ENCODE results near the gene HMGB2. TPM values are rescaled to one million over a fixed set of nuclear protein-coding genes. Genes with fewer than 3 reads are reported as not detected.

HMGB2 gene
- total and polyA plus RNA-seq, 2 experiments from 2014 or later = 103 to 593 TPM

- Histone ChIP-seq H3K27me3 (ENCODE audit: insufficient read depth) (peaks cover 17% of the 10 kb centered on the region; the same call in 1 of the 2 replicates), H3K4me2 (peak within 1 kb of the TSS; percentile 84), H3K9me2 (ENCODE audit: insufficient read depth) (no peaks in the 10 kb centered on the region), H4K20me1 (replicated peaks; ENCODE audit: insufficient read depth) (no peaks in the 10 kb centered on the region), H3K36me3 (ENCODE audit: insufficient read depth) (no peaks in the 10 kb centered on the region), H3F3A (replicated peaks; ENCODE audit: low read depth) (0 out of 2 replicates have a peak, but pooled peaks cover 2% of the 10 kb centered on the region), H3K79me2 (replicated peaks; ENCODE audit: insufficient read depth) (peaks cover 13% of the 10 kb centered on the region), H3K4me3 (peak within 1 kb of the TSS; percentile 85), H2AFZ (peak within 1 kb of the TSS; percentile 85), H3K27ac (ENCODE audit: low read depth) (peak within 1 kb of the TSS; percentile 71), H3K4me1 (ENCODE audit: insufficient read depth) (peaks cover 7% of the 10 kb centered on the region)
- no peaks in the 10 kb centered on the region; the same call in 2 of the 3 replicates for H3K9me3 Mint-ChIP-seq
- peaks cover 12% of the 10 kb centered on the region for H3K4me1 Mint-ChIP-seq
- DNase-seq (ENCODE audit: low spot score) (peak; percentile 99), ATAC-seq (peak; percentile 84)
- peak within 1 kb of the TSS; percentile 97 for H3K4me3 Mint-ChIP-seq
- peak within 1 kb of the TSS; percentile 95 for H3K27ac Mint-ChIP-seq
- peaks cover 3% of the 10 kb centered on the region; the same call in 1 of the 3 replicates for H3K36me3 Mint-ChIP-seq (ENCODE audit: low read depth)
- H3K27me3 Mint-ChIP-seq (ENCODE audit: insufficient read depth, low read depth, poor library complexity) = peaks cover 16% of the 10 kb centered on the region
- TF ChIP-seq CREB1 (CRISPR knock-in tag; IDR thresholded peaks at IDR 0.05; ENCODE audit: low read depth) = peak; percentile 56
- peak; percentile 92 for TF ChIP-seq ETS1 (IDR thresholded peaks at IDR 0.05)
- no peak for TF ChIP-seq EZH2phosphoT487 (IDR thresholded peaks at IDR 0.05; ENCODE audit: unreplicated experiment)
- TF ChIP-seq POLR2AphosphoS5 (IDR thresholded peaks at IDR 0.05; ENCODE audit: low read depth) = peak; percentile 96
- peak; percentile 47 for TF ChIP-seq REST (IDR thresholded peaks at IDR 0.05; ENCODE audit: unreplicated experiment)
- no peak for TF ChIP-seq EZH2 (IDR thresholded peaks at IDR 0.05; ENCODE audit: low read depth, unreplicated experiment)
Observed at GRCh38 chr4:173370477-173371291, 36.5 kb upstream of the HMGB2 start, which contains the start of gene SAP30. Gene SAP30, plus strand, starts transcription at chr4:173370954. Its CDS starts 229 bp downstream, at chr4:173371183.

DNA sequence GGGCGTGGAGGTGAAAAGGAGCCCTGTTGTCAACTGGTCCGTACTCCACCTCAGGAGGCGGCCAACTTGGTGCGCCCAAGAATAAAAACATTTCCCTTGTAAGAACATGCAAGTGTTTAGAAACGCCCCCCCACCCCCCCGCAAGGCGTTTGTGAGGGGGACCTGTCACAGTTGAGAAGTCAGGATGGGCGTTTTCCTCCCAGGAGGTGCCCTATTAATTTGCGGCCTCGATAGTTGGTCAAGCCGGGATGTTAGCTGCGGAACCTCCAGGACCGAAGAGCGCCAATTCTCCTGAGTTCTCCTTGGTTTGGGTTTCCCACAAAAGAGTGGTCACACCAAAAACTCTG is 35.9 kb upstream of the HMGB2 start:
- DNase-seq (ENCODE audit: low spot score) (no peak), ATAC-seq (no peak)
- H3K27ac Mint-ChIP-seq = peak overlapping the region; percentile 95
- H3K9me3 Mint-ChIP-seq = no peaks in the 10 kb centered on the region; the same call in 2 of the 3 replicates
- Histone ChIP-seq H2AFZ (peak overlapping the region; percentile 85; the same call in 1 of the 2 replicates), H3K36me3 (ENCODE audit: insufficient read depth) (no peaks in the 10 kb centered on the region), H3F3A (replicated peaks; ENCODE audit: low read depth) (0 out of 2 replicates have a peak, but pooled peaks cover 2% of the 10 kb centered on the region), H3K79me2 (replicated peaks; ENCODE audit: insufficient read depth) (peaks cover 13% of the 10 kb centered on the region), H3K4me1 (ENCODE audit: insufficient read depth) (peaks cover 7% of the 10 kb centered on the region), H3K4me2 (peak overlapping the region; percentile 84), H4K20me1 (replicated peaks; ENCODE audit: insufficient read depth) (no peaks in the 10 kb centered on the region), H3K4me3 (peak overlapping the region; percentile 85), H3K27ac (ENCODE audit: low read depth) (peak overlapping the region; percentile 71), H3K27me3 (ENCODE audit: insufficient read depth) (peaks cover 17% of the 10 kb centered on the region; the same call in 1 of the 2 replicates), H3K9me2 (ENCODE audit: insufficient read depth) (no peaks in the 10 kb centered on the region)
- peaks cover 12% of the 10 kb centered on the region for H3K4me1 Mint-ChIP-seq
- peak overlapping the region; percentile 97 for H3K4me3 Mint-ChIP-seq
- peaks cover 16% of the 10 kb centered on the region for H3K27me3 Mint-ChIP-seq (ENCODE audit: insufficient read depth, low read depth, poor library complexity)
- H3K36me3 Mint-ChIP-seq (ENCODE audit: low read depth) = no peaks in the 10 kb centered on the region
- TF ChIP-seq ZNF331 (CRISPR knock-in tag; IDR thresholded peaks at IDR 0.05; ENCODE audit: low read depth) = no peak
- no peak for TF ChIP-seq EZH2 (IDR thresholded peaks at IDR 0.05; ENCODE audit: low read depth, unreplicated experiment)
- TF ChIP-seq, protein P1, sequence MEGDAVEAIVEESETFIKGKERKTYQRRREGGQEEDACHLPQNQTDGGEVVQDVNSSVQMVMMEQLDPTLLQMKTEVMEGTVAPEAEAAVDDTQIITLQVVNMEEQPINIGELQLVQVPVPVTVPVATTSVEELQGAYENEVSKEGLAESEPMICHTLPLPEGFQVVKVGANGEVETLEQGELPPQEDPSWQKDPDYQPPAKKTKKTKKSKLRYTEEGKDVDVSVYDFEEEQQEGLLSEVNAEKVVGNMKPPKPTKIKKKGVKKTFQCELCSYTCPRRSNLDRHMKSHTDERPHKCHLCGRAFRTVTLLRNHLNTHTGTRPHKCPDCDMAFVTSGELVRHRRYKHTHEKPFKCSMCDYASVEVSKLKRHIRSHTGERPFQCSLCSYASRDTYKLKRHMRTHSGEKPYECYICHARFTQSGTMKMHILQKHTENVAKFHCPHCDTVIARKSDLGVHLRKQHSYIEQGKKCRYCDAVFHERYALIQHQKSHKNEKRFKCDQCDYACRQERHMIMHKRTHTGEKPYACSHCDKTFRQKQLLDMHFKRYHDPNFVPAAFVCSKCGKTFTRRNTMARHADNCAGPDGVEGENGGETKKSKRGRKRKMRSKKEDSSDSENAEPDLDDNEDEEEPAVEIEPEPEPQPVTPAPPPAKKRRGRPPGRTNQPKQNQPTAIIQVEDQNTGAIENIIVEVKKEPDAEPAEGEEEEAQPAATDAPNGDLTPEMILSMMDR (conservative IDR thresholded peaks at IDR 0.05; ENCODE audit: low read depth in 2 of 2) = no peak
- no peak for TF ChIP-seq NANOG (IDR thresholded peaks at IDR 0.05; ENCODE audit: borderline replicate concordance)
- no peak for TF ChIP-seq STAT1 (IDR thresholded peaks at IDR 0.05; ENCODE audit: unreplicated experiment)
- TF ChIP-seq JUNB (IDR thresholded peaks at IDR 0.05; ENCODE audit: unreplicated experiment) = no peak
- TF ChIP-seq CREB1 (CRISPR knock-in tag; IDR thresholded peaks at IDR 0.05; ENCODE audit: low read depth) = no peak
- no peak for TF ChIP-seq ETS1 (IDR thresholded peaks at IDR 0.05)

Measured in GM23338 (cell line).